ENCODE measurements around the gene COMMD6. TPM values are rescaled to one million over a fixed set of nuclear protein-coding genes. Genes with fewer than 3 reads are reported as not detected.

COMMD6 gene
- total RNA-seq, 1 donor = 59.2 TPM

DNA sequence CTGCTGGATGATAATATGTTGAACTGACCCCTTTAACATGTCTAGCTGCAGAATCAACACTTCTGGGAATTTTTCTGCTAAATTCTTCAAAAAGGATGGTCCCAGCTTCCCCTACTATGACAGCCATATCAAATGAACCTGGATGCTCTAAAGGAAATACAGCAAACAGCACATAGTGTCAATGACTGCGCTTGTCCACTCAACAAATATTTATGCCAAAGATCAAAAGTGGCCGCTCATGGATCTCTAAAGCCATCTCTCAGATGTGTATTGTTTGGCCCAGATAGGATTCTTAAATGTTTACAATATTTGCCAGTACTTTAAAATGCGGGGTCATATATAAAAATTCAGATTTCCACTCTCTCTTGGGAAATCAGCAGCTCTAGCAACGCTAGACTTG is 59.0 kb downstream of the COMMD6 start:
- no peak overlapping the region for H3K4me3 ChIP-seq (ENCODE audit: low read depth, low read length)
- no peak for DNase-seq (ENCODE audit: low read depth)
- TF ChIP-seq CTCF (IDR thresholded peaks at IDR 0.05; ENCODE audit: insufficient read depth, low read length) = no peak

Other genes with a start within 250 kb of the COMMD6 start
- gene TBC1D4, start 55.7 kb downstream of the COMMD6 start, total RNA-seq (ENCODE audit: low replicate concordance) = 9.5 and 10.2 TPM in 2 replicates
- 39.7 and 44.9 TPM in 2 replicates for gene UCHL3, start 11.9 kb upstream of the COMMD6 start, total RNA-seq (ENCODE audit: low replicate concordance)
- 70.1 and 221 TPM in 2 replicates for gene LMO7, start 98.5 kb upstream of the COMMD6 start, total RNA-seq (ENCODE audit: low replicate concordance)

All from fibroblast of the aortic adventitia (primary cell).